ENCODE results near the gene CD36. TPM values are rescaled to one million over a fixed set of nuclear protein-coding genes. Genes with fewer than 3 reads are reported as not detected.
A peak's percentile ranks its signal among the peaks of the same experiment; 100 is the strongest.

The CD36 gene
- total RNA-seq, 2 donors from 2014 or later = 76.0 to 120 TPM

DNA sequence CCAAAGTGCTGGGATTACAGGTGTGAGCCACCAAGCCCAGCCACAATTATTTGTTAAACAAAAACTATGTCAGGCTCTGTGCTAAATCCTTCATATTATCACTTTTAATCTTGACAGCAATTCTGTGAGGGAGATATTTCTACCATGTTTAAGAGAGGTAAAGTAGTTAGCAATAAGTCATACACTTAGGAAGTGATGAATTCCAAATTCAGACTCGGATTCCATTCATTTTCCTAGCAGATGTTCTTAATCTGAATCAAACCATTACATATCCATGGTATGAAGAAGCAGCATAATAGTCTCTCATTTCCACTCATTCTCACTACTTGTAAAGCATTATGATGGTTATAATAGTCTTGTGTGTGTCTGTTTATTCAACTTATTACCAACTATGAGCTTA, 2.9 kb upstream of the CD36 start:
- Histone ChIP-seq H3K27ac (no peak overlapping the region), H3K9me3 (no peaks in the 10 kb centered on the region), H3K4me1 (no peaks in the 10 kb centered on the region), H3K27me3 (no peaks in the 10 kb centered on the region), H3K36me3 (replicated peaks in 1 of 2; ENCODE audit: insufficient read depth in 1 of 2, low read depth in 2 of 2) (no peaks in the 10 kb centered on the region), H3K4me3 (no peak overlapping the region)
- TF ChIP-seq, protein P1, sequence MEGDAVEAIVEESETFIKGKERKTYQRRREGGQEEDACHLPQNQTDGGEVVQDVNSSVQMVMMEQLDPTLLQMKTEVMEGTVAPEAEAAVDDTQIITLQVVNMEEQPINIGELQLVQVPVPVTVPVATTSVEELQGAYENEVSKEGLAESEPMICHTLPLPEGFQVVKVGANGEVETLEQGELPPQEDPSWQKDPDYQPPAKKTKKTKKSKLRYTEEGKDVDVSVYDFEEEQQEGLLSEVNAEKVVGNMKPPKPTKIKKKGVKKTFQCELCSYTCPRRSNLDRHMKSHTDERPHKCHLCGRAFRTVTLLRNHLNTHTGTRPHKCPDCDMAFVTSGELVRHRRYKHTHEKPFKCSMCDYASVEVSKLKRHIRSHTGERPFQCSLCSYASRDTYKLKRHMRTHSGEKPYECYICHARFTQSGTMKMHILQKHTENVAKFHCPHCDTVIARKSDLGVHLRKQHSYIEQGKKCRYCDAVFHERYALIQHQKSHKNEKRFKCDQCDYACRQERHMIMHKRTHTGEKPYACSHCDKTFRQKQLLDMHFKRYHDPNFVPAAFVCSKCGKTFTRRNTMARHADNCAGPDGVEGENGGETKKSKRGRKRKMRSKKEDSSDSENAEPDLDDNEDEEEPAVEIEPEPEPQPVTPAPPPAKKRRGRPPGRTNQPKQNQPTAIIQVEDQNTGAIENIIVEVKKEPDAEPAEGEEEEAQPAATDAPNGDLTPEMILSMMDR (IDR thresholded peaks at IDR 0.05) = no peak
- TF ChIP-seq POLR2A (IDR thresholded peaks at IDR 0.05) = no peak
- ATAC-seq (no peak), DNase-seq (no peak)
- 86 to 90% methylated on average over 1 of the region's 1 CpG for WGBS, 2 donors
- intact Hi-C loops (cut with DNase I) = no loop called here

DNA sequence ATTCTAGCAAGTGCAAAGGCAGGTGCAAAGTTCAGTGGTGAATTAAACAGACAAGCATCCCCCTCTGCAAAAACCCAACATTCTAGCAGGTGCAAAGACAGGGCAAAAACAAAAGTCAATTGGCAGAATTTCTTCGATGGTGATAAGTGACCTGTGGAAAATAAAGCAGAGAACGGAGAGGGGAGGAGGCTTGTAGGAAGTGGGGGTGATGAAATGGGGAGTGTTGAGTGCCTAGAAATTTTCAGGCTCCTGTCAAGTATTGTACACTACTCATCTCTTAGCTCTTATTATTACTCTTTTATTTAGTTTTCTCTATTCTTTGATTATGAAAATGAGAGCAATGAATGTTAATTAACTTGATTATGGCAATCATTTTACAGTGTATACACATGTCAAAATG, 2.4 kb upstream of the CD36 start:
- TF ChIP-seq, protein P1 (IDR thresholded peaks at IDR 0.05) = no peak
- no peak for TF ChIP-seq POLR2A (IDR thresholded peaks at IDR 0.05)
- DNase-seq = no peak
- Histone ChIP-seq H3K27me3 (no peaks in the 10 kb centered on the region), H3K36me3 (replicated peaks in 1 of 2; ENCODE audit: insufficient read depth in 1 of 2, low read depth in 2 of 2) (no peaks in the 10 kb centered on the region), H3K9me3 (no peaks in the 10 kb centered on the region), H3K4me3 (no peak overlapping the region), H3K27ac (no peak overlapping the region), H3K4me1 (no peaks in the 10 kb centered on the region)
- 65 to 69% methylated on average over 2 of the region's 2 CpGs for WGBS, 2 donors
- intact Hi-C loops (cut with DNase I) = no loop called here
- ATAC-seq = no peak

DNA sequence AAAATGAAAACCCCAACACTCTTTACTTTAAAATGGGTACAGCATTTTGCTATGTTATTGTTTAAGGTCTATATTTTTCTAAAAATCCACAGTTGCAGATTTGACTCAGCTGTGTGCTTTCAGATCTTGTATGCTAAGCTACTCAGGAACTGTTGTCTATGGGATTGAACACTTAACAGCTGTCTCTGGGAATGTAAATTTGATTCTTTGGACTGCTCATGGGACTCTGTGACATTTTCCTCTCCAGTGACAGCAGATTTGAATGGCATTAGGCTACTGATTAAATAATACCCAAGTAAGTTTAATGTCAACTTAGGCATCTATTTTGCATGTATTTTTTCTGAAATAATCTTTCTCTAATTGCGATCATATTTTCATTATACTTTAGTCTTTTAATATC, 1.7 kb upstream of the CD36 start:
- intact Hi-C loops (cut with DNase I) = no loop called here
- Histone ChIP-seq H3K4me1 (no peaks in the 10 kb centered on the region), H3K27ac (no peak overlapping the region), H3K36me3 (replicated peaks in 1 of 2; ENCODE audit: insufficient read depth in 1 of 2, low read depth in 2 of 2) (no peaks in the 10 kb centered on the region), H3K27me3 (no peaks in the 10 kb centered on the region), H3K4me3 (no peak overlapping the region), H3K9me3 (no peaks in the 10 kb centered on the region)
- no peak for TF ChIP-seq POLR2A (IDR thresholded peaks at IDR 0.05)
- TF ChIP-seq, protein P1 (IDR thresholded peaks at IDR 0.05) = no peak
- 88 to 93% methylated on average over 1 of the region's 1 CpG for WGBS, 2 donors
- ATAC-seq = no peak
- DNase-seq = no peak

DNA sequence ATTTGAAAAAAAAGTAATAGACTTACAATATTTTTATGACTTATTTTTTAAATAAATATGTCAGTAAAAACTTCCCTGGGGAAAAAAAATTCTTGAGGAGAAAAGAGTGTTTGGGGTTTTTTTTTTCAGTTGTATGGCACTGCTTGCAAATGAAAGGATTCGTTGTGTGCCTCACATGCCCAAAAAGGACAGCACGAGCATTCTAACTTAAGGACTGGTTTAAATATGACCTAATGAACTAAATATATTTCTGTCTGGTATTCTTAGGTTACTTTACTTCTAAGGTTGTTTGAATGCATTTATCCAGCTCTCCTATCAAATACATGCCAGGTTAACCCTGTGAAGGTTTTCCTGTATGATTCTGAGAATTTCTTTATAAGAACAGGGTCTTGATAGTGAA, 988 bp upstream of the CD36 start:
- Histone ChIP-seq H3K9me3 (no peaks in the 10 kb centered on the region), H3K4me3 (no peak overlapping the region), H3K27ac (no peak overlapping the region), H3K4me1 (no peaks in the 10 kb centered on the region), H3K36me3 (replicated peaks in 1 of 2; ENCODE audit: insufficient read depth in 1 of 2, low read depth in 2 of 2) (no peaks in the 10 kb centered on the region), H3K27me3 (no peaks in the 10 kb centered on the region)
- DNase-seq (no peak), ATAC-seq (no peak)
- intact Hi-C loops (cut with DNase I) = no loop called here
- WGBS, 2 donors = 74 to 80% methylated on average over 2 of the region's 2 CpGs
- no peak for TF ChIP-seq POLR2A (IDR thresholded peaks at IDR 0.05)
- TF ChIP-seq, protein P1 (IDR thresholded peaks at IDR 0.05) = no peak

DNA sequence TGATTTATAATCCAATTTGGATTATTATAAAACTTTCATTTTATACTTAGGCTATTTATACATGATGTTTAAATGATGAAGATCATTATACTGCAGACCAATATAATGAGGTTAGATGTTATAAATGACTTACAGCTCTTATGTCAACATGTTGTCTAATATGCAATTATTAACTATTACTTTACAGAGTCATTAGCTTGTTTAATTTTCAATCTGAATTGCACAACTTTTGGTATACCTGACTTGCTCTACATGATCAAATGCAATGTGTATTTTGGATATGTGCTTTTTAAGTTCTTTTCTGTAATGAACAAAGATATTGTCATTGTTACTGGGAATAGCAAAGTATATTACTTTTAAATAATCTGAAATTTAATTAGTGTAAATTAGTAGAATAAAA, 569 bp downstream of the CD36 start:
- Histone ChIP-seq H3K4me3 (no peak overlapping the region), H3K36me3 (replicated peaks in 1 of 2; ENCODE audit: insufficient read depth in 1 of 2, low read depth in 2 of 2) (no peaks in the 10 kb centered on the region), H3K9me3 (no peaks in the 10 kb centered on the region), H3K27me3 (no peaks in the 10 kb centered on the region), H3K4me1 (no peaks in the 10 kb centered on the region), H3K27ac (no peak overlapping the region)
- DNase-seq (no peak), ATAC-seq (no peak)
- no peak for TF ChIP-seq POLR2A (IDR thresholded peaks at IDR 0.05)
- TF ChIP-seq, protein P1 (IDR thresholded peaks at IDR 0.05) = peak in 1 of 7 experiments; percentile 9
- intact Hi-C loops (cut with DNase I) = no loop called here

Measured in body of pancreas (tissue), 4 donors.